ENCODE measurements around the gene PLCB4. TPM values are rescaled to one million over a fixed set of nuclear protein-coding genes. Genes with fewer than 3 reads are reported as not detected.

PLCB4 gene
- polyA plus RNA-seq, 1 of the 3 experiments (the other 2 are of a cell fraction): 5.5 TPM

GRCh38 chr20:9021699-9022098 is 47.2 kb upstream of the PLCB4 start:
- Histone ChIP-seq H3F3A (replicated peaks; ENCODE audit: insufficient read depth) (peaks cover 7% of the 10 kb centered on the region), H3K9me3 (no peaks in the 10 kb centered on the region), H4K20me1 (ENCODE audit: insufficient read depth) (no peaks in the 10 kb centered on the region), H3K27me3 (ENCODE audit: insufficient read depth) (no peaks in the 10 kb centered on the region), H3K79me2 (ENCODE audit: insufficient read depth) (no peaks in the 10 kb centered on the region), H3K4me3 (ENCODE audit: low read depth in 2 of 2, low read length in 1 of 2) (no peak overlapping the region), H2AFZ (ENCODE audit: low read depth) (no peak overlapping the region), H3K9me2 (no peaks in the 10 kb centered on the region), H3K4me1 (ENCODE audit: control insufficient read depth in 1 of 2, insufficient read depth in 2 of 2, low read depth in 1 of 2, low read length in 1 of 2) (peaks cover 3 to 13% of the 10 kb centered on the region in 2 experiments; a peak in 2 of 4 replicates), H3K4me2 (no peak overlapping the region), H3K27ac (ENCODE audit: low read depth in 2 of 2, low read length in 1 of 2) (no peak overlapping the region), H3K9ac (no peak overlapping the region), H3K36me3 (replicated peaks in 1 of 2; ENCODE audit: control insufficient read depth in 1 of 2, insufficient read depth in 2 of 2, low read length in 1 of 2) (no peaks in the 10 kb centered on the region)
- CTCF ChIA-PET: no interaction called here
- POLR2A ChIA-PET: no interaction called here
- no peak for DNase-seq
- no peak for TF ChIP-seq CTCF (IDR thresholded peaks at IDR 0.05)
- peak; percentile 76 for TF ChIP-seq NFIC (IDR thresholded peaks at IDR 0.05; ENCODE audit: borderline replicate concordance)
- TF ChIP-seq TCF12 (IDR thresholded peaks at IDR 0.05): no peak
- TF ChIP-seq GABPA (IDR thresholded peaks at IDR 0.05; ENCODE audit: low read depth): no peak
- WGBS (ENCODE audit: low lambda C conversion rate): 77% methylated on average over 2 of the region's 2 CpGs

- no peak for DNase-seq
- Histone ChIP-seq H3K9me2 (no peaks in the 10 kb centered on the region), H3K36me3 (replicated peaks in 1 of 2; ENCODE audit: control insufficient read depth in 1 of 2, insufficient read depth in 2 of 2, low read length in 1 of 2) (no peaks in the 10 kb centered on the region), H3K4me2 (no peak overlapping the region), H3K9me3 (no peaks in the 10 kb centered on the region), H2AFZ (ENCODE audit: low read depth) (no peak overlapping the region), H3K27me3 (ENCODE audit: insufficient read depth) (no peaks in the 10 kb centered on the region), H3K4me3 (ENCODE audit: low read depth in 2 of 2, low read length in 1 of 2) (no peak overlapping the region), H3F3A (replicated peaks; ENCODE audit: insufficient read depth) (peaks cover 7% of the 10 kb centered on the region), H3K27ac (ENCODE audit: low read depth in 2 of 2, low read length in 1 of 2) (no peak overlapping the region), H3K4me1 (ENCODE audit: control insufficient read depth in 1 of 2, insufficient read depth in 2 of 2, low read depth in 1 of 2, low read length in 1 of 2) (peaks cover 3 to 13% of the 10 kb centered on the region in 2 experiments; a peak in 2 of 4 replicates), H3K79me2 (ENCODE audit: insufficient read depth) (no peaks in the 10 kb centered on the region), H4K20me1 (ENCODE audit: insufficient read depth) (no peaks in the 10 kb centered on the region), H3K9ac (no peak overlapping the region)
- ChIA-PET POLR2A (no interaction called here), CTCF (no interaction called here)
- WGBS (ENCODE audit: low lambda C conversion rate): 94% methylated on average over 2 of the region's 2 CpGs
- TF ChIP-seq ZBTB33 (IDR thresholded peaks at IDR 0.05; ENCODE audit: borderline replicate concordance, low read depth): no peak
- TF ChIP-seq IRF3 (IDR thresholded peaks at IDR 0.05; ENCODE audit: low read depth, low read length): no peak
- no peak for TF ChIP-seq RAD21 (IDR thresholded peaks at IDR 0.05; ENCODE audit: low read length)
- no peak for TF ChIP-seq GABPA (IDR thresholded peaks at IDR 0.05; ENCODE audit: low read depth)
- no peak for TF ChIP-seq TCF12 (IDR thresholded peaks at IDR 0.05)
- no peak for TF ChIP-seq YY1 (IDR thresholded peaks at IDR 0.05; ENCODE audit: low read depth)
- TF ChIP-seq EZH2phosphoT487 (IDR thresholded peaks at IDR 0.05; ENCODE audit: borderline replicate concordance, low read depth): no peak
- TF ChIP-seq GATA2 (CRISPR knock-in tag; IDR thresholded peaks at IDR 0.05): no peak
- no peak for TF ChIP-seq MAX (IDR thresholded peaks at IDR 0.05; ENCODE audit: low read depth)
- TF ChIP-seq CTCF (IDR thresholded peaks at IDR 0.05): no peak
- TF ChIP-seq SIN3A (IDR thresholded peaks at IDR 0.05; ENCODE audit: borderline replicate concordance, low read depth, low read length): no peak
- TF ChIP-seq FOSL2 (IDR thresholded peaks at IDR 0.05; ENCODE audit: borderline replicate concordance, low read depth): no peak
- no peak for TF ChIP-seq PBX3 (IDR thresholded peaks at IDR 0.05)
- TF ChIP-seq NRF1 (IDR thresholded peaks at IDR 0.05; ENCODE audit: low read depth, low read length): no peak
- TF ChIP-seq RCOR1 (IDR thresholded peaks at IDR 0.05; ENCODE audit: low read length): no peak
- TF ChIP-seq JUND (IDR thresholded peaks at IDR 0.05): no peak
- no peak for TF ChIP-seq USF2 (IDR thresholded peaks at IDR 0.05; ENCODE audit: borderline replicate concordance, low read depth, low read length)
- no peak for TF ChIP-seq TEAD4 (IDR thresholded peaks at IDR 0.05; ENCODE audit: borderline replicate concordance, insufficient read depth)
These were observed 46.5 kb upstream of the PLCB4 start for GRCh38 chr20:9022376-9022775.

Measured in SK-N-SH (cell line).